Uterus (tissue), 2 donors: ENCODE data around the gene DNAJC7.

Experiments
- CTCF ChIP-seq, 4 experiments: fragments of 200-600 bp in 2 of 4; fragments of 450-650 bp in 2 of 4; sonication (generic) in 2 of 4; IDR thresholded peaks; one replicate each; pipeline ENCODE4 v1.5.1; 2016 to 2019; ENCODE audit warnings: antibody characterized with exemption in 4 of 4, mild to moderate bottlenecking in 2 of 4, moderate library complexity in 1 of 4
- POLR2A ChIP-seq, 2 donors: fragments of 450-650 bp; IDR thresholded peaks; one replicate each; pipeline ENCODE4 v1.6.1; 2016; ENCODE audit warnings: antibody characterized with exemption in 2 of 2, mild to moderate bottlenecking in 1 of 2, moderate library complexity in 1 of 2

DNA sequence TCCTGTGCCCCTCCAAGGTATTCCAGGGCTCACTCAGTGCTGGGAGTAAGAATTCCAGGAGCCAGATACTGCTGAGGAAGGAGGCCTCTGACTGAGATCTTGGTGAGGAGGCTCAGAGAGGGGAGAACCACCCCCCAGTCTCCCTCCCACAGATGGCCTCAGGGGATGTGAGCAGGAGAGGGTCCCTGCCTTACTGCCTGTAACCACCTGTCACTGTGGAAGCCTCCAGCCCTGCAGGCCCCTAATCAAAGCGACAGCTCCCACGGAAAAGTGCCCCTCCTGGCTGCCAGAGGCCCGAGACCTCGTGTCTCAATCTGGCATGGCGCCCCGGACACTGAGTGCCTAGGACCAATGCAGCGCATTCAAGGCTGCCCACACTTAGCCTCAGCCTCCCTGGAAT is 40.8 kb upstream of the DNAJC7 start:
- TF ChIP-seq POLR2A (IDR thresholded peaks at IDR 0.05): no peak
- TF ChIP-seq CTCF (IDR thresholded peaks at IDR 0.05): no peak
